SW480 (cell line): ENCODE measurements around the gene ZNF407.

ENCODE experiments used
- DNase-seq: peaks from one replicate; pipeline ENCODE4 v3.0.0-alpha.2; 2016; ENCODE audit warnings: low spot score

Gene ZNF407

DNA sequence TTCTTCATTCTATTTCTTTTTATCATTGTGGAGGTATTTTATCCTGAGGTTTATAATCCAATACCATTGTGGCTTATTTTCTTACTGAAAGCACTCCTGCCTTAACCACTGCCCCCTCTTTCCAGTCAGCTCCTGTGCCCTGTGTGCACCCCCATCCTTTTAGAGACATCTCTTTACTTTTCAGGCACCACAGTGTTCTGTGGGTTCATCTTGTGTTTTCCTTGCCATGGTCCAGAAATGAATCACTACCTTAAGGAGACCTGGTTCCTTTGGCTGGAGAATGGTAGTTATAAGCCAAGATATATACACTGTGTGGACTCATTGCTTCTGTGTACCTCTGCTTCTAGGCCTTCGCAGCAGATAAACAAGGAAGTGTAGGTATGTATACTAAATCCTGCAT is 332.9 kb downstream of the ZNF407 start:
- no peak for DNase-seq

DNA sequence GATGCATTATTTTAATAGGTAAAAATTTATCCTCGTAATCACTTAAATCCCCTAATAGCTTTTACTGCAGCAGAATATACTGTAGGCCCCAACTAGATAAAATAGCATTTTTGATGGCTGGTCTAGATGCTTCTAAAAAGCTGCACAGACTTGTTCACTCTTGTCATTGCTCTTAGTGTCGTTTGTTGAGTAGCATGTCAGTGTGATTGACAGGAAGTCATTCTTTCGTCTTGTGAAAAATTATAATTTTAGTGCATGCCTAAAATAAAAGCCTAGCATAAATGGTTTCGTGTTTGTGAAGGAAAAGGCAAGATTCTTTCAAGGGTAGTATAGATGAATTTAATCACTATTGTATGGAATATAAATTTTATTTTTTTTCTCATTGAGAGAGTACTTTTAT is 336.3 kb downstream of the ZNF407 start:
- no peak for DNase-seq

DNA sequence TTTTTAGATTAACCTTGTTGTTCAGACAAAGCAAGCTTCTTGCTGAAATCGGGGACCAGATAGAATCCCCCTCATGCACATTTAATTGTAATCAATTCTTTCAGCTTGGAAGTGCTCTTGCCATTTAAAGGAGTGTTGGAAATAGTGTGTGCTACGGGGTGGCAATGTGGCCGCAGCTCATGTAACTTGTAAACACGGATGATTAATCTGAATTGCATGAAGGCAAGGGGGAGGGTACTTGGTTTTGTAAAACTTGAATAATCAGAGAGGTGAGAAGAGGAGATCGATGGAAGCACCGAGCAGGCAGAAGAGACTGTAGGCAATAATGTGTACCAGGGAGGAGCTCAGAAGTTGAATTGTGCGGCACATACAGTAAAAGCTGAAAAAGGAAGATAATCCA is 337.8 kb downstream of the ZNF407 start:
- no peak for DNase-seq

DNA sequence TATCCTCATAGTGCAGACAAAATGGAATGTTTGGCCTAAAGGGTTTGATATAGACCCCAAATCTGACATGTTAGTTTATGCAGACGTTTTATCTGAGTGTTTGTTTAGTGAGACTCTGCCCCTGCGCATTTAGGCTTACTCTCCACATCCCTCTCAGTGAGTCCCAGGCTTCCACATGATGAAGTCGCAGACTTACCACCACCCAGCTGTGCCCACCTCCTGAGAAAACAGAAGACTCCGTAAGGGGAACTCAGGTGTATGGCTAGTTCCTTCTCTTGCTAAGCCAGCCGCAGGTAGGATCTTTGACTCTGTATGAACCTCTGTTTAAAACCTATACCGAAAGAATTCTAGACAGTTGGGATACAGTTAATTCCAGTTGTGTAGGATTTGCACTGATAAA is 338.7 kb downstream of the ZNF407 start:
- no peak for DNase-seq

DNA sequence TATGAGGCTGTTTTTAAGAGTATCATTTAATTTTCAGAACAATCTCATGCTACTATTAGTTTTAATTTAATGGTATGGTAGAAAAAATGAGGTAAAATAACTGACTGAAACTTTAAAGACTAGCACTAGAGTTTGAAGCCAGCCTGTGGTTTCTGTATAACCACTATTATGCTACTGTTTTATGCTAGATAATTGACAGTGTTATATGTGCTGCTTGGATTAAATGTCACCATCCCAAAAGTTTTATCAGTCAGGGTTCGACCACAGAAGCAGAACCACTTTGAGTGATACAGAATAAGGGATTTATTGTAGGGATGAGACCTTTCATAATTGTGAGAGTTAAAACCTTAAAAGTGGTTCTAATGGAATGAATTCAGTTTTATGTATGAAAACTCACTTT is 339.6 kb downstream of the ZNF407 start:
- no peak for DNase-seq

DNA sequence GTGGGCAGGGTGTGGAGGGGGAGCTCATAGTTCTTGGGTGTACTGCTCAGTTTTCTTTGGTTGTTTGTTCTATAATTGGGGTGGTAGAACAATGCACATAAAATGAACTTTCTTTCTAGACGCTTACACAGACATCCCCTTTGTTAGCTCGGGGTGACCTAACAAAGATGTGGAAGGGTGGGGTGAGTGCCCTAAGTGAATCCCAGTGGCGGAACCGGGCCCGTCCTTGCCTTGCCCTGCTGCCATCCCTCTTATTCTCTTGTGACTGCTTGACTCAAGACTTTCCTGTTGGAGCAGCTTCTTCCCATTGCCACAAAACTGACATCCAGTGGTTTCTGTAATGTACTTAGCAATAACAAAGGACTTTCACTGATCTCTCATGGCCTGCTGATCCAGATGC is 343.2 kb downstream of the ZNF407 start:
- DNase-seq = no peak

DNA sequence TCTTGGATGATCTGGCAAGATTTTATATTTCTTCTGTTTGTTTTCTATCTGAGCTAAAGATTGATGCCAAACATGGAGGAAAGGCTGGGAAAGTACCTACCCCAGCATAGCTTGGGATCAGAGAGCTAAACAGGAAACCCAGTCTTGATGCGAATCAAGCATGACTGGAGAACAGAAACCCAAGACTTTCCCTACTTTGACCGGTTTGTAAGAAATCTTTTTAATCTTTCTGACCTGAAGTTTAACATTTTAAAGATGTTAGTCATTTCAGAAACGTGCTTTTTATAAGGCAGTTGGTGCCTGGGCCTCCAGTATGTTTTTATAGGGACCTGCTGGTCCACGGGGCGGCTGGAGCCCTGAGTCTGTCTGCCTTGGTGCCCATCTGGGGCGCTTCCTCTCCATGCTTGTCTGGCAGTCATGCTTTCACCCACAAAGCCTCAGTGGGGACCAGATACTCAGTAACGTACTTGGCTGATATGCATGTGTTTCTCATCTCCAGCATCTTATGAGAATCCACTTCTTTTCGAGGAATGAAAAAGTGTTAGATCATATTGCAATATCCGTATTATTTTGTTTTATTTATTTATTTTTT is 344.7 kb downstream of the ZNF407 start:
- no peak for DNase-seq

DNA sequence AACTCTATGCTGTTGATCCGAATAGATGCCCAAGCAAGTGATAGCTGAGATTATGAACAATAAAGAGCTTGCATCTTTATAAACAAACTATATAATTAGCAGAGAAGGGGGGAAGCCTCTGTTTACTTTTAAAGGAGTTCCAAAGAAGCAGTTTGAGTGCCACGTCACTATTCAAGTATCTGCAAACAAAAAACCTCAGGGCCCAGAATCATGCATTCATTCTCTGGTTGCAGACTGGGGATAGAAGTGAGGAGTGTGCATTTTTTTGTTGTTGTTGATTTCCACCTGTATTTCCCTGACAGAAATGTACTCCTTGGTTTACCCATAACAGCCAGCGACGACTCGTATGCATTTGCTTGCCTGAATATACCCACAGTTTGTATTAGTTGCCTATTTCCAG is 347.0 kb downstream of the ZNF407 start:
- DNase-seq = no peak

DNA sequence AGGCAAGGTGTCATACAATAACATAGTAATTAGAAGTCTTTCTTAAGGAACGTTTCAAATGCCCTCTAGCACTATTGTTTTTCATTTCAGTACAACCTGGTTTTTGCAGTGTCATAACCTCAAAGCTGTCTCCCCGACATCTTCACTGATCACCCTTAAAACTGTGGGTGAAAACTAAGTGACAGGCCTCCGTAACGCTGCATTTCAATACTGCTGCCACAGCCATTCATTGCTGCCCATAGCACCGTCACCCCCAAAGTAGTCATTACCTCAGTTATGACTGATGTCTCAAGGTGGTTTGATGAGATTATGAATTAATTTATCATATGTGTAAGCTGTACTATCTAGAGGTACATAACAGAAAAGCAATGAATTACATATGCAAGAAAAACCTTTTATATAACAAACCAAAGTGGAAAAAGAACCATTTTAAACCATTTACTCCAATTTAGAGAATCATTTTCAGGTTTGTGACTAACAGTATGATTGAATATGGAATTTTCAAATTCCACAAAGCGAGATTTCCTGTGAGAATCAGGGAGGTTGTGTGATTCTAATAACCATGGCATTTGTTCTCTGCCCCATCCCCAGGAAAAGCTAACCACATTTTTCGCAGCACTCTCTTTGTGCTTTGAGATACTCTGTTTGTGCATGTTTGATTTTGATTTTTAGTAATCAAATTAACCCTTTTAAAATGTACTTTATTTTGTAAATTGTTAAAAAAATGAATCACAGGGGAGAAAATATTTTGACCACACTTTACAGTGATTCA is 348.3 kb downstream of the ZNF407 start:
- no peak for DNase-seq

DNA sequence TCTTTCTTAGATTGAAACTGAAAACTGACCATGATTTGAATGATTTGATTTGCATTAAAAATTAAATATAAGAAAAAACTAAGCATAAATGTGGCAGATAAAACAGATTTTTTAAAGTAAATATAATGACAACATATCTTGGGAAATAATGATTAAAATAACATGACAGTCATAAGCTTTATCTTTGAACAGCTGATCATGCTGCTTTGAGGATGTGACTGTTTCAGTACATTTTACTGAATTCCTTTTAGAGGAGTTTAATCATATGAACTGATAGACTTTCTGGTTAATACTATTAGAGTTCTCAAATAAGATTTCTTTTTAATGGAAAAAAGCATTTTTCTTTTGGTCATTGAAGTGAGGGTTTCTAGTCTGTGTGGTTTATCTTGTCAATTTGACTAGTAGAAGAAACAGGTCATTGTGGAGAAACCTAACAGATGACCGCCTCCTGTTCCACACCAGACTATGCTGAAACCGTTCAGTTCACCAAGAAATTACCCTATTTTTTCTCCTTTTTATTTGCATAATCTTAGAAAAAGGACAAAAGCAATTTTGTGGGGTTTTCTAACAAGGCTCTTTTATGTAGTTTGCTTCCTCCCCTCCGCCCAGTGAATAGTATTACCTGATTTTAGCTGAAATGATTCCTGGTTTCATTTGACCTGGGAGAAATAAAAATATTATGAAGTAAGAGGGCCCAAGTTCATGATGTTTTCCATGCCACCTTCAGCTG is 349.1 kb downstream of the ZNF407 start:
- DNase-seq = no peak

DNA sequence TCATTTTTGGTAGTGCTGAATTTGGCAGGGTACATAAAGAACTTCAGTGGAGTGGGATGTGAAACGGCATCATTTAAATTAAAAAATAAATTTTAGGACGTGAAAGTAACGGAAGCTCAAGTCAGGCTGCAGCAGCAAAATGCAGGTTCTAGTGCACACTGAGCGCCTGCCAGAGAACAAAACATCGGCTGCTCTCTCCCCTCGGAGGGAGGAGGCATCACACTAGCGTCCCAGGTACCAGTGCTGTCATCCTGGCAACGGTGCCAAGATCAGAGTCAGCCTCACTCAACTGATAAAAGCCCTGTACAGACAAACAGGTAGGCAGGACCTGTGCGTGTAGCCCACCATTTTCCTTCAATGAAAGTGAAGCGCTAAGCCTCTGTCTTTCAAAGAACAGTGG is 349.7 kb downstream of the ZNF407 start:
- no peak for DNase-seq

DNA sequence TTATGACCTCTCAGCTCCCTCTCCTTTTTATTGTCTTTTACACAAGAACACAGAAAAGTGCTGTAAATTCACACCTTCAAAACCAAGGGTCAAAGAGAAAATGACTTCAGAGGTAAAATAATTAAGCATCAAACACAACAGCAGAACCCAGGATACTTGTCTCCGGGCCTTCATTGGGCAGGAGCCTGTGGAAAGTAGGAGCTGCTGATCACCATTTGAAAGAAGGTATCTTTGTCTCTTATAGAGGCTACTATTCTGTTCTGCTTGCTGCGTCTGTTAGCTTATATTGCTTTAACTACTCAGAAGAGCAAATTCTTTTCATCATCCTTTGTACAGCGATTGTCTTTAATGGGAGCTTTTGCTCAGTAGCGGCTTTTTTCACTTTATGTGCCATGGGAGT is 350.2 kb downstream of the ZNF407 start:
- DNase-seq = no peak

DNA sequence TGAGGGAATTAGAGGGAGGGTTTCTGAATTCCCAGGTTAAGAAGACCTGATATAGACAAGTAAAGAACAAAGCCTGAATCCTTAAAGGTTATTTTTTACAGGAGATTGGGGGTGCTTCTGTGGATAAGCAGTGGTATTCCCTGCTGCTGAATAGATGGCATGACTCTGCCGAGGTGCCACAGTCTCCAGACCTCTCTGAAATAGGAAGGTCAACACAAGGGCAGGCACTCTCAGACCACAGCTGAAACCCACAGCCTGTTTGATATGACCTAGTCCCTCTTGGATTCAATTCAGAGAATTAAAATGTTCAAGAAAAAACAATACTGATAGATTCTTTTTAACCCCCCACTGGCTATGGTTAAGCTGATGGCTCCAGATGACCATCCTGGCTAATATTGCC is 351.9 kb downstream of the ZNF407 start:
- no peak for DNase-seq

DNA sequence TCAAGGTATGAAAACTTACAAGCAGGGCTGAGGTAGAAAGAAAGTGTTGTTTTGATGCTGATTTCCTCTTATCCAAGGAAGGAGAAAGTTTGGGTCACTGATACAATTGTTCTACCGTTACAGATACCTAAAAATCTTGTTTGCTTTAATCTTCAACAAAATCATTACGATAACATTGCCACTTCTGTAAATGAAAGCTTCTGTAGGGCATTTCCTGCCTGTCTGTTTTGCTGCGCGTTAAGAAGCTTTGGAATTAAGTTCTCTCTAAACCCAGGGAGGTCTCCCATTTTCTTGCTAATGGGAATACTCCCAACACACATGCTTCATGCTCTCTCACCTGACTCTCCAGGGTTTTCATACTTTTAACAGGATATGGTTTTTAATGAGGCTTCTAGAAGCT is 352.8 kb downstream of the ZNF407 start:
- DNase-seq = no peak

DNA sequence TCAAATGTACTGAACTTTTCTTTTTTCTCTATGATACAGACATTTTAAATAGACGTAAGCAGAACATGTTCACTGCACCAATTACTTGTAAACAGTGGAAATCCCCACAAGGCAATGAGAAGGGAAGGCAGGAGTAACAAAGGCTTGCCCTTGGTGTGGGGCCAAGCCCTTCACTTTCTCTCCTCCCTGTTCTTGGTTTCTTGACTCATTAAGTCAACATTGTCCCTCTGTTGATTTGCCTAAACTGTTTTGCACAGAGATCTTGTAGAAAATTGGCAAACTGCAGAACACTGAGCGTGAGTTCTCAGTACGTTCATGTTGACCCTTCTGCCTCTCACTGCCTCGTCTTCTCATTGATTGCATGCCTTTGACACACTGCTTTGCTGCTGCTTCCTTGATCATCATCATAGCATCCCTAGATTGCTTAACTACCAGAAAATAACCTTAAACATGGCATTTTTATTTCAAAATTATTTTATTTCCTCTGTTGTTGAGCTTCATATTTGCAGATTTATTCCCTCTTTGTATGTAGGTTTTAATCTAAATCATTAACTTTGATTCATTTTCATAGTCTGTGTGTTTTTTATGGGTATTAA is 353.6 kb downstream of the ZNF407 start:
- no peak for DNase-seq

DNA sequence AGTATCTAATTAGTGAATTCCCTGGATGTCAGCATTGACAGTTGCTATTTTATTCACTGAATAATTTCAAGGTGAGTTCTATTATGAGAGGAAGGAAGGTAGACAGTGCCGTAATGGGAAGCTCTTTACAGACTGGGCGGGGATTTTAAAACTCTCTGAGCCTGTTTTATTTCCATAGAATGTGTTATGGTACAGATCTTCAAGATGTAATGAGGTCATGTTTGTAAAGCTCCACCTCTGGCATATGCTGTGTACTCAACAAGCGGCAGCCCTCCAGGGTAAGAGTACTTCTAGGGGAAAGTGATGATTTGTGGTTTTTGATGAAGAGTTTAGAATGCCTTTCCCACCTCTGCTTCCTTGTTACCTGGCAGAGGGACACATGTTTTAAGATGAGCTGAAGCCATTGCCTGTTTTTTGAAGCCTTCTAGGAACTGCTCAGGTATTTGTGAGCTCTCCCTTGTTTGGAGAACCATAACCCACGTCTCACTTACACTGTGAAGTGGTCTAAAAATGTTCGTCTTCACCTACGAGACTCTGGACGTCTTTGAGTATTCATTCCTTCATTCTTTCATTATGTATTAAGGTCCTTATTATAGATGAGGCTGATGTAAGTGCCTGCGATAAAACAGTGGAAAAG is 360.0 kb downstream of the ZNF407 start:
- no peak for DNase-seq

DNA sequence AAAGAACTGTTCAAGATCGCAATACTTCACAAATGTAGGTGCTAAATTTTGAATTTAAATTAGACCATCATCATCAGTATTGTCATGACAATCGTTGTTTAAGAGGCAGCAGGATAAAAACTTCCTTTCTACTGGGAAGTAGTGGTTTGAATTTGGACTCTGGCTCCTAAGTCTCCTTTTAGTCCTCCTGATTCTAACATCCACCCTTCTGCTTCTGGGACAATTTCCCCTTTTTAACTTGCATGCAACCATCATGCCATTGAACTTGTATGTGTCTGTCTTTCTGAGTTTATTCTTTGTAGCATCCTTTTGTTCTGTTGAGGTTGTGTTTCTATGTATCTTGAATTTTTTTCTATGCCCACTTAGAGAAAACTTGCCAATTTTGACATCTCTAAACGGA is 361.5 kb downstream of the ZNF407 start:
- no peak for DNase-seq

DNA sequence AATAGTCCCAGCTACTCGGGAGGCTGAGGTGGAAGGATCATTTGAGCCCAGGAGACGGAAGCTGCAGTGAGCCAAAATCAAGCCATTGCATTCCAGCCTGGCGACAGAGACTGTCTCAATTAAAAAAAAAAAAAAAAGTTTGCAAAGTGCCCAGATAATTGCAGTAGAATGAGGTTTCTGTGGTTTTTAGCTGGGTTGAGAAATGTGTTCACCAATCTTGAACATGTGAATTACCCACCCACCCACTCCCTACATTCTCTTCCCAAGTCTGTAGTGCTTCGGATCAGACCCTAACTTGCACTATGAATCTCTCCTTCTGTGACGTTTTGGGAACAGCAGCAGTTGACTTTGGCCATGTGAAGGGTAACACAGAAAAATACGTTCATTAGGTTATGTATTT is 363.9 kb downstream of the ZNF407 start:
- no peak for DNase-seq

DNA sequence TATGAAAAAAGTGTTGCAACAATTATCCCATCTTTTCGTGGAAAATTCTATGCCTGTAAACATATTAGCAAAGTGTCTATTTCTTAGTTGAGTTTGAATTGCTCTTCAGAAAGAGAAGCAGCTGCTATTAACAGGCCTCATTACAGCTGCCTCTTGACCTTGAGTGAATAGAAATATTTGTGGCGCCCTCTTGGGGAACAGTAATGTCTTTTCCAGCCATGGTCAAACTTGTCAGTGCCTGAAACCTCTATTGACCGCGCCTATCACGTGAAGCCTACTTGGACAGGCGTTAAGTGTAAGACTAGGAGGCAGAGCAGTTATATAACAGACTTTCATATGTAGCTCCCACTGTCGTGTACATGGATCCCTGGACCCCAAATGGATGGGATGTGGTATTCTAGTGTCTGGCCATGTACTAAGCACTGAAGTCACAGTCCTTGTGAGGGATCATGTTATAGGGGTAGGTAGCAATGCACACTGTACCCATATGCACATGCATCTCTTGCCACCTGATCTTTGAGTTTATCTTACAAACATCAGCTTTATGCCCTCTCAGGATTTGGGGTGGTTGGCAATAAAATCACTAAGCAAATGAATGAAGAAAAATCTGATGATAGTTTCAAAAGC is 366.3 kb downstream of the ZNF407 start:
- DNase-seq = peak; percentile 9

DNA sequence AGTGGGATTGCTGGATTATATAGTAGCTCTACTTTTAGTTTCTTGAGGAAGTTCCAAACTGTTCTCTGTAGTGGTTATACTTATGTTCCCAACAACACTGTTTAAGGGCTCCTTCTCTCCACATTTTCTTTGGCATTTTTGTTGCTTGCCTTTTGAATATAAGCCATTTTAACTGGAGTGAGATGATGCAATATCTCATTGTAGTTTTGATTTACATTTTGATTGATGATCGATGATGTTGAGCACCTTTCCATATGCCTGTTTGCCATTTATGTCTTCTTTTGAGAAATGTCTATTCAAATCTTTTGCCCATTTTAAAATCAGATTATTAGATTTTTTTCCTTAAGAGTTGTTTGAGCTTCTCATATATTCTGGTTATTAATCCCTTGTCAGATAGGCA is 368.0 kb downstream of the ZNF407 start:
- no peak for DNase-seq

DNA sequence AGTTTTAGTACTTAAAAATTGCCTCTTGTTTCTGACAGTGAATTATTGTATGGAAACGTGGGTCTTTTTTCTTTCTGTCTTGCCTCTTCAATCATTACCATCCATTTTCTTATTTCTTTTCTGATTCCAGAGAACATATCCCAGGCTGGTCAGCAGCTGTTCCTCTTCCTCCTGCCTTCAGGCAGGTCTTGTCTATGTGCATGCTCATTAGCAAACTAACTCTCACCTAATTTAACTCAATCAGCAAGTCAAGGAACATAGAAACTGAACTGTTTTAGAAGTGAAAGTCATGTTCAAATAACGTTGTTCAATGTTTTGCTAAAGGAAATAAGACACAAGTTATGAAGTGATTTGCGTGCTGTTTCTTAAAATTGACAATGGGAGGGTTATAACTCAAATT is 369.8 kb downstream of the ZNF407 start:
- no peak for DNase-seq

DNA sequence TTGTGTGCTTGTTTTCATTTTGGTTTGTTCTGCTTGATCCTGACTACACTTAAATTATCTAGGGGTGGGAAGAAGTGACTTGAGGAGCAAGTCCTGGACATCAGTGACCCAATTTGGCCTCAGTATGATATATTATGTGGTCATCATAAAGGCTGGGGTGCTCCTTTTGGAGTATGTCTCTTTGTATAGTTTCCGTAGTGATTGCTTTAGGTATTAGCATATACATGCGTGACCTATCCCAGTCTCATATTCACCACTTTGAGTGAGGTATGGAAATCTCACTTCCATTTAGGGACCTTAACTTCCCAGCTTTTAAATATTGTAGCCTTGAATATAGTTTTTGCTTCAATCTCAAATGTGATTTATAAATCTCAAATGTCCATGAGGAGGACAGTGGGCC is 370.3 kb downstream of the ZNF407 start:
- no peak for DNase-seq
